ENCODE measurements around the gene KRT71.
"Not testable (repeated sequence)": the region's sequence is repeated elsewhere in the genome, so short reads cannot be mapped to it uniquely, and the experiment has no call there.

Gene KRT71

DNA sequence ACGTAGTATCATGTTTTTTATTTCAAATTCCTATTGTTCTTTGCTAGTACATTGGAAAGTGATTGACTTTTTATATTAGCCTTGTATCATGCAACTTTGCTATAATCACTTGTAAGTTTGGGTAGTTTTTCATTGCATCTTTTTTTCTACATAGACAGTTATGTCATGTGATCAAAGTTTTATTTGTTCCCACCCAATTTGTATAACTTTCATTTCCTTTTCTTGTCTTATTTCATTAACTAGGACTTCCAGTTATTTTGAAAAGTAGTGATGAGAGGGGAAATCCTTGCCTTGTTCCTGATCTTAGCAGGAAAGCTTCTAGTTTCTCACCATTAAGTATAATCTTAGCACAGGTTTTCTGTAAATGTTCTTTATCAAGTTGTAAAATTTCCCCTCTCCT, 50.1 kb downstream of the KRT71 start:
- no peak overlapping the region for H3K27ac ChIP-seq
- no peak overlapping the region for H3K4me3 ChIP-seq (ENCODE audit: low read depth, low read length)
- no peak overlapping the region for H3K9ac ChIP-seq
- H3K36me3 ChIP-seq (ENCODE audit: control insufficient read depth, insufficient read depth, low read length), result no peaks in the 10 kb centered on the region
- H3K9me3 ChIP-seq (ENCODE audit: control insufficient read depth, low read length), result no peaks in the 10 kb centered on the region
- H3K79me2 ChIP-seq, result no peaks in the 10 kb centered on the region
- H3K4me1 ChIP-seq, result no peaks in the 10 kb centered on the region
- H3K27me3 ChIP-seq (ENCODE audit: control insufficient read depth, insufficient read depth, low read length), result no peaks in the 10 kb centered on the region
- H3K4me2 ChIP-seq (ENCODE audit: low read length), result no peak overlapping the region
- TF ChIP-seq, protein P1, sequence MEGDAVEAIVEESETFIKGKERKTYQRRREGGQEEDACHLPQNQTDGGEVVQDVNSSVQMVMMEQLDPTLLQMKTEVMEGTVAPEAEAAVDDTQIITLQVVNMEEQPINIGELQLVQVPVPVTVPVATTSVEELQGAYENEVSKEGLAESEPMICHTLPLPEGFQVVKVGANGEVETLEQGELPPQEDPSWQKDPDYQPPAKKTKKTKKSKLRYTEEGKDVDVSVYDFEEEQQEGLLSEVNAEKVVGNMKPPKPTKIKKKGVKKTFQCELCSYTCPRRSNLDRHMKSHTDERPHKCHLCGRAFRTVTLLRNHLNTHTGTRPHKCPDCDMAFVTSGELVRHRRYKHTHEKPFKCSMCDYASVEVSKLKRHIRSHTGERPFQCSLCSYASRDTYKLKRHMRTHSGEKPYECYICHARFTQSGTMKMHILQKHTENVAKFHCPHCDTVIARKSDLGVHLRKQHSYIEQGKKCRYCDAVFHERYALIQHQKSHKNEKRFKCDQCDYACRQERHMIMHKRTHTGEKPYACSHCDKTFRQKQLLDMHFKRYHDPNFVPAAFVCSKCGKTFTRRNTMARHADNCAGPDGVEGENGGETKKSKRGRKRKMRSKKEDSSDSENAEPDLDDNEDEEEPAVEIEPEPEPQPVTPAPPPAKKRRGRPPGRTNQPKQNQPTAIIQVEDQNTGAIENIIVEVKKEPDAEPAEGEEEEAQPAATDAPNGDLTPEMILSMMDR (IDR thresholded peaks at IDR 0.05), result no peak
- H2AFZ ChIP-seq, result no peak overlapping the region

DNA sequence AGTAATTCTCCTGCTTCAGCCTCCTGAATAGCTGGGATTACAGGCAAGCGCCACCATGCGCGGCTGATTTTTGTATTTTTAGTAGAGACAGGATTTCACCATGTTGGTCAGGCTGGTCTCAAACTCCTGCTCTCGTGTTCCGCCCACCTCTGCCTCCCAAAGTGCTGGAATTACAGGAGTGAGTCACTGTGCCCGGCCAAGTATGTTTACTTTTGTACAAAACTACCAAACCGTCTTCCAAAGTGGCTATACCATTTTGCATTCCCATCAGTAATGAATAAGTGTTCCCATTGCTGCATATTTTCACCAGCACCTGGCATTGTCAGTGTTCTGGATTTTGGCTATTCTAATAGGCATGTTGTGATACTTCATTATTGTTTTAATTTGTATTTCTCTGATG, 51.5 kb downstream of the KRT71 start:
- H3K4me2 ChIP-seq (ENCODE audit: low read length), result no peak overlapping the region
- H3K9me3 ChIP-seq (ENCODE audit: control insufficient read depth, low read length), result no peaks in the 10 kb centered on the region
- H3K4me1 ChIP-seq, result no peaks in the 10 kb centered on the region
- H3K9ac ChIP-seq, result no peak overlapping the region
- H3K79me2 ChIP-seq, result no peaks in the 10 kb centered on the region
- no peak overlapping the region for H3K4me3 ChIP-seq (ENCODE audit: low read depth, low read length)
- no peaks in the 10 kb centered on the region for H3K36me3 ChIP-seq (ENCODE audit: control insufficient read depth, insufficient read depth, low read length)
- no peak overlapping the region for H2AFZ ChIP-seq
- no peak overlapping the region for H3K27ac ChIP-seq
- H3K27me3 ChIP-seq (ENCODE audit: control insufficient read depth, insufficient read depth, low read length), result no peaks in the 10 kb centered on the region
- TF ChIP-seq, protein P1 (IDR thresholded peaks at IDR 0.05), result no peak

DNA sequence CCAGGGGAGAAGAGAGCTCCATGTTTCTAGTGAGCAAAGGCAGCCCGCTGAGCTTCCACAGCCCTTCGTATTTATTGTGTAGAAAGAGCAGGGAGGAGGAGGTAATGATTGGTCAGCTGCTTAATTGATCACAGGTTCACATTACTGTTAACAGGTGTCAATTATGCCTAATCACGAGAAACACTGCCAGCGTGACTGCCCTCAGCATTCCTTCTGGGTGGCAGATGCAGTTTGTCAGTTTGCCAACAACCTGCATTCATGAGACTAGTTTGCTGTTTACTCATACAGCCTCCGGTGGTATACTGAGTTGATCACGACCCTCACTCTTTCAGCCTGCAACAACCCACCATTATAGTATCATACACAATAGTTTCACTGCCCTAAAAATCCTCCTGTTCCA, 52.4 kb downstream of the KRT71 start:
- H3K9ac ChIP-seq; H3K4me1 ChIP-seq; H3K4me2 ChIP-seq (ENCODE audit: low read length): not testable (repeated sequence)

DNA sequence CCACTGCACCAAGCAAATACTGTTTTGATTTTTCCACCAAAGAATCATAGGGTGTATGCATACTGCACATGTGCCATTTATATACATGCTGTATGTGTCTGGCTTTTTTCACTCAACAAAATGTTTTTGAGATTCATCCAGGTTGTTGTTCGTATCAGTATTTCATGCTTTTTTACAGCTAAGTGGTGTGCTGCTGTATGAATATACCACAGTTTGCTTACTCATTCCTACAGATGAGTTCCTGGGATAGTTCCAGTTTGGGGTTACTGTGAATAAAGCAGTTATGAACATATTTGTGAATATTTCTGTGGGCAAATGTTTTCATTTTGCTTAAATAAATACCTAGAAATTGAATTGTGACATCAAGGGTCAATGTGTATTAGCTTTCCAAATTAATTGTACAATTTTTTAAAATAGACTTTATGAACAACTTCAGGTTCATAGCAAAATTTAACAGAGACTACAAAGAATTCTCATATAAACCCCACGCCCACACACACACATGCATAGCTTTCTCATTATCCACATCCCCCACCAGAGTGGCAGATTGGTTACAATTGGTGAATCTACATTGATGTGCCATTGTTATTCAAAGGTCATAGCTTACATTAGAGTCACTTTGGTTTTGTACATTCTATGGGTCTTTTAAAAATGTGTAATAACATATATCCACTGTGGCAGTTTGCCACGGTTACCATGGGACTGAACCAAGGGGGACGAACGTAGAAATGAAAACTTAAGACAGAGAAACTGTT, 53.0 kb downstream of the KRT71 start:
- peaks cover 7% of the 10 kb centered on the region for H3K4me1 ChIP-seq
- H3K27me3 ChIP-seq (ENCODE audit: control insufficient read depth, insufficient read depth, low read length), result no peaks in the 10 kb centered on the region
- TF ChIP-seq, protein P1 (IDR thresholded peaks at IDR 0.05), result no peak
- no peak overlapping the region for H3K4me2 ChIP-seq (ENCODE audit: low read length)
- no peaks in the 10 kb centered on the region for H3K9me3 ChIP-seq (ENCODE audit: control insufficient read depth, low read length)
- no peak overlapping the region for H2AFZ ChIP-seq
- no peak overlapping the region for H3K9ac ChIP-seq
- H3K27ac ChIP-seq, result no peak overlapping the region
- no peaks in the 10 kb centered on the region for H3K36me3 ChIP-seq (ENCODE audit: control insufficient read depth, insufficient read depth, low read length)
- H3K79me2 ChIP-seq, result no peaks in the 10 kb centered on the region
- H3K4me3 ChIP-seq (ENCODE audit: low read depth, low read length), result no peak overlapping the region

More for the DNA sequence above, 52.4 kb downstream of the KRT71 start:
- not testable (repeated sequence) for H3K4me3 ChIP-seq (ENCODE audit: low read depth, low read length); H3K36me3 ChIP-seq (ENCODE audit: control insufficient read depth, insufficient read depth, low read length); H3K79me2 ChIP-seq; H3K27me3 ChIP-seq (ENCODE audit: control insufficient read depth, insufficient read depth, low read length); H3K9me3 ChIP-seq (ENCODE audit: control insufficient read depth, low read length); H3K27ac ChIP-seq; H2AFZ ChIP-seq

DNA sequence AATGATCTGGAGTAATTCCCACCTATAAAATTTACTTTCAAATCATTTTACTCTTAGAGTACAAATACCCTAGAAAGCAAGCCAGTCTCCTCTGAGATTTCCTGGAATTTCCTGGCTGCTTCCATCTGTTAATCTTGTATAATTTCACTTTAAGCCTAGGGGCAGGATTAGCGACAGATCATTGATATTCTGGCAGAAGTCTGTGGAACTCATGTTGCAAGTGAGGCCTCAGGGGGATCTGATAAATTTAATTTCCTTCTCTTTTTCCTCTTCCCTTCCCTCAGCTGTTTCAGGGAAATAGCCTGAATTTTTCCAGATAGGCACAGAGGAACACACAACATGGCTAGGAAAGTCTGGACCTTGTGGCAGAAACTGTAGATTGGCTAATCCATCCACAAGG, 54.0 kb downstream of the KRT71 start:
- peaks cover 15% of the 10 kb centered on the region for H3K4me1 ChIP-seq
- no peak overlapping the region for H3K4me2 ChIP-seq (ENCODE audit: low read length)
- no peaks in the 10 kb centered on the region for H3K27me3 ChIP-seq (ENCODE audit: control insufficient read depth, insufficient read depth, low read length)
- no peak overlapping the region for H3K4me3 ChIP-seq (ENCODE audit: low read depth, low read length)
- no peaks in the 10 kb centered on the region for H3K36me3 ChIP-seq (ENCODE audit: control insufficient read depth, insufficient read depth, low read length)
- no peak overlapping the region for H2AFZ ChIP-seq
- TF ChIP-seq, protein P1 (IDR thresholded peaks at IDR 0.05), result no peak
- H3K9ac ChIP-seq, result no peak overlapping the region
- H3K27ac ChIP-seq, result no peak overlapping the region
- H3K79me2 ChIP-seq, result no peaks in the 10 kb centered on the region
- H3K9me3 ChIP-seq (ENCODE audit: control insufficient read depth, low read length), result no peaks in the 10 kb centered on the region
